MM.1S (cell line): ENCODE measurements around the gene TLCD3B.

ENCODE experiments used
- DNase-seq: peaks from one replicate; pipeline ENCODE4 v3.0.0-alpha.2; 2015
- H2AFZ ChIP-seq: fragments of 300-600 bp; sonication (generic); 2 replicates; pipeline ENCODE4 v1.6.0; 2016; ENCODE audit warnings: antibody characterized with exemption, low read length
- H3F3A ChIP-seq: fragments of 300-600 bp; sonication (generic); 2 replicates; pipeline ENCODE4 v1.6.1; 2016; ENCODE audit warnings: mild to moderate bottlenecking, antibody characterized with exemption, low read length, moderate library complexity, mixed read lengths; ENCODE audit not compliant: insufficient read depth
- H3K27ac ChIP-seq: fragments of 300-600 bp; sonication (generic); 2 replicates; pipeline ENCODE4 v1.5.1; 2016; ENCODE audit warnings: mild to moderate bottlenecking, low read length
- H3K27me3 ChIP-seq: fragments of 300-600 bp; sonication (generic); replicated peaks from 2 replicates; pipeline ENCODE4 v1.6.0; 2016; ENCODE audit warnings: low read length; ENCODE audit not compliant: insufficient read depth
- H3K36me3 ChIP-seq: fragments of 300-600 bp; sonication (generic); replicated peaks from 2 replicates; pipeline ENCODE4 v1.6.1; 2016; ENCODE audit warnings: mild to moderate bottlenecking, low read length, mixed read lengths; ENCODE audit not compliant: insufficient read depth
- H3K4me1 ChIP-seq: fragments of 300-600 bp; sonication (generic); 2 replicates; pipeline ENCODE4 v1.6.1; 2016; ENCODE audit warnings: low read length, mixed read lengths
- H3K4me2 ChIP-seq: fragments of 300-600 bp; sonication (generic); 2 replicates; pipeline ENCODE4 v1.6.0; 2016; ENCODE audit warnings: low read depth, low read length
- H3K4me3 ChIP-seq: fragments of 300-600 bp; sonication (generic); 2 replicates; pipeline ENCODE4 v1.5.1; 2016; ENCODE audit warnings: low read length, mixed read lengths
- H3K79me2 ChIP-seq: fragments of 300-600 bp; sonication (generic); 2 replicates; pipeline ENCODE4 v1.6.1; 2016; ENCODE audit warnings: mixed run types, low read length, mixed read lengths
- H3K9ac ChIP-seq: fragments of 300-600 bp; sonication (generic); 2 replicates; pipeline ENCODE4 v1.6.1; 2016; ENCODE audit warnings: low read length, mixed read lengths
- H3K9me2 ChIP-seq: fragments of 300-600 bp; sonication (generic); replicated peaks from 2 replicates; pipeline ENCODE4 v1.6.1; 2016; ENCODE audit warnings: mild to moderate bottlenecking, low read length, mixed read lengths; ENCODE audit not compliant: insufficient read depth
- H3K9me3 ChIP-seq: fragments of 300-600 bp; sonication (generic); replicated peaks from 2 replicates; pipeline ENCODE4 v1.6.1; 2016; ENCODE audit warnings: mild to moderate bottlenecking, low read length, mixed read lengths; ENCODE audit not compliant: insufficient read depth
- H4K20me1 ChIP-seq: fragments of 300-600 bp; sonication (generic); 2 replicates; pipeline ENCODE4 v1.6.1; 2016; ENCODE audit warnings: mild to moderate bottlenecking, low read length, moderate library complexity, mixed read lengths; ENCODE audit not compliant: insufficient read depth
- CTCF ChIP-seq: fragments of 300-600 bp; sonication (generic); IDR thresholded peaks from 2 replicates; pipeline ENCODE4 v1.5.1; 2016; ENCODE audit warnings: antibody characterized with exemption, low read length, mixed read lengths
- EZH2 ChIP-seq: fragments of 300-600 bp; sonication (generic); optimal IDR thresholded peaks from 2 replicates; pipeline ENCODE3; 2017; ENCODE audit warnings: low read depth, mild to moderate bottlenecking, antibody characterized with exemption, low read length, mixed read lengths
- EZH2phosphoT487 ChIP-seq: fragments of 300-600 bp; sonication (generic); IDR thresholded peaks from 2 replicates; pipeline ENCODE4 v1.6.1; 2018; ENCODE audit warnings: antibody characterized with exemption, low read length

Gene TLCD3B

GRCh38 chr16:30009085-30009862 lies 21.8 kb downstream of the TLCD3B start:
- H3K27me3 ChIP-seq: peaks cover 55% of the 10 kb centered on the region
- H3K27ac ChIP-seq: no peak overlapping the region
- H3K9me2 ChIP-seq: no peaks in the 10 kb centered on the region
- H3K4me1 ChIP-seq: no peaks in the 10 kb centered on the region
- H3K36me3 ChIP-seq: no peaks in the 10 kb centered on the region
- H3K9ac ChIP-seq: no peak overlapping the region
- no peaks in the 10 kb centered on the region for H3K79me2 ChIP-seq
- H3F3A ChIP-seq: no peaks in the 10 kb centered on the region
- no peaks in the 10 kb centered on the region for H4K20me1 ChIP-seq
- H3K9me3 ChIP-seq: no peaks in the 10 kb centered on the region
- no peak for DNase-seq
- no peak overlapping the region for H3K4me3 ChIP-seq
- H2AFZ ChIP-seq: no peak overlapping the region
- H3K4me2 ChIP-seq: no peak overlapping the region
- TF ChIP-seq EZH2: no peak
- TF ChIP-seq EZH2phosphoT487: no peak
- TF ChIP-seq CTCF: no peak

- Histone ChIP-seq H2AFZ (no peak overlapping the region), H3K27ac (no peak overlapping the region), H3K79me2 (no peaks in the 10 kb centered on the region), H3K9me2 (no peaks in the 10 kb centered on the region), H3K27me3 (peaks cover 46% of the 10 kb centered on the region), H3K9me3 (no peaks in the 10 kb centered on the region), H3K36me3 (no peaks in the 10 kb centered on the region), H4K20me1 (no peaks in the 10 kb centered on the region), H3K4me1 (no peaks in the 10 kb centered on the region), H3K9ac (no peak overlapping the region), H3K4me2 (no peak overlapping the region), H3F3A (no peaks in the 10 kb centered on the region), H3K4me3 (no peak overlapping the region)
- TF ChIP-seq EZH2phosphoT487 (no peak), CTCF (no peak), EZH2 (no peak)
- DNase-seq: no peak
These were observed 23.6 kb downstream of the TLCD3B start for GRCh38 chr16:30007378-30007895.

- no peak for DNase-seq
- no peaks in the 10 kb centered on the region for H3K79me2 ChIP-seq
- no peak overlapping the region for H3K4me2 ChIP-seq
- H3K4me1 ChIP-seq: no peaks in the 10 kb centered on the region
- no peaks in the 10 kb centered on the region for H4K20me1 ChIP-seq
- no peak overlapping the region for H3K4me3 ChIP-seq
- no peak for TF ChIP-seq CTCF
- TF ChIP-seq EZH2phosphoT487: no peak
- TF ChIP-seq EZH2: no peak
- H3K27me3 ChIP-seq: peaks cover 40% of the 10 kb centered on the region
- no peaks in the 10 kb centered on the region for H3K9me3 ChIP-seq
- no peak overlapping the region for H2AFZ ChIP-seq
- no peaks in the 10 kb centered on the region for H3K36me3 ChIP-seq
- H3F3A ChIP-seq: no peaks in the 10 kb centered on the region
- H3K9me2 ChIP-seq: no peaks in the 10 kb centered on the region
- H3K27ac ChIP-seq: no peak overlapping the region
- H3K9ac ChIP-seq: no peak overlapping the region
These were observed 24.3 kb downstream of the TLCD3B start for GRCh38 chr16:30006659-30007377.
